ENCODE measurements around the gene DARS2.
"Not testable (repeated sequence)": the region's sequence is repeated elsewhere in the genome, so short reads cannot be mapped to it uniquely, and the experiment has no call there.

Gene DARS2

GRCh38 chr1:173861731-173862145 lies 37.3 kb downstream of the DARS2 start:
- DNase-seq (ENCODE audit: low read depth in 2 of 2) = peak in 1 of 2 donors; percentile 15

- peak in 1 of 2 donors; percentile 25 for DNase-seq (ENCODE audit: low read depth in 2 of 2)
Observed at GRCh38 chr1:173862146-173862768, 37.8 kb downstream of the DARS2 start.

GRCh38 chr1:173862769-173863223 lies 38.3 kb downstream of the DARS2 start:
- no peak for DNase-seq (ENCODE audit: low read depth in 2 of 2)

GRCh38 chr1:173863224-173864161 lies 39.0 kb downstream of the DARS2 start:
- no peak for DNase-seq (ENCODE audit: low read depth in 2 of 2)

GRCh38 chr1:173864179-173864867 lies 39.9 kb downstream of the DARS2 start:
- no peak for DNase-seq (ENCODE audit: low read depth in 2 of 2)

- DNase-seq (ENCODE audit: low read depth in 2 of 2) = no peak
Observed at GRCh38 chr1:173865468-173866164, 41.1 kb downstream of the DARS2 start.

GRCh38 chr1:173866413-173867115 lies 42.1 kb downstream of the DARS2 start:
- DNase-seq (ENCODE audit: low read depth in 2 of 2) = no peak

GRCh38 chr1:173867141-173867752 lies 42.8 kb downstream of the DARS2 start:
- peak in 1 of 2 donors; percentile 28 for DNase-seq (ENCODE audit: low read depth in 2 of 2)

- DNase-seq (ENCODE audit: low read depth in 2 of 2) = peak; percentile 98 to 99
Observed at GRCh38 chr1:173867753-173868265, 43.3 kb downstream of the DARS2 start, which contains the start of gene GAS5. TSS of gene GAS5 (minus strand) at chr1:173867989.

- peak; percentile 93 for DNase-seq (ENCODE audit: low read depth in 2 of 2)
Observed at GRCh38 chr1:173868266-173869020, 44.0 kb downstream of the DARS2 start, which contains the start of gene ZBTB37. TSS of gene ZBTB37 (plus strand) at chr1:173868380. CDS start at chr1:173870226, 1,846 bp downstream.

- DNase-seq (ENCODE audit: low read depth in 2 of 2) = no peak
Observed at GRCh38 chr1:173869021-173869359, 44.5 kb downstream of the DARS2 start.

GRCh38 chr1:173870252-173871075 lies 46.0 kb downstream of the DARS2 start:
- DNase-seq (ENCODE audit: low read depth in 2 of 2) = no peak

GRCh38 chr1:173871091-173871490 lies 46.6 kb downstream of the DARS2 start:
- no peak for DNase-seq (ENCODE audit: low read depth in 2 of 2)

- no peak for DNase-seq (ENCODE audit: low read depth in 2 of 2)
Observed at GRCh38 chr1:173871500-173871899, 47.0 kb downstream of the DARS2 start.

- no peak for DNase-seq (ENCODE audit: low read depth in 2 of 2)
Observed at GRCh38 chr1:173876732-173877131, 52.3 kb downstream of the DARS2 start.

- no peak for DNase-seq (ENCODE audit: low read depth in 2 of 2)
Observed at GRCh38 chr1:173878251-173878650, 53.8 kb downstream of the DARS2 start.

- not testable (repeated sequence) for DNase-seq (ENCODE audit: low read depth in 2 of 2)
Observed at GRCh38 chr1:173881117-173881516, 56.6 kb downstream of the DARS2 start.

- DNase-seq (ENCODE audit: low read depth in 2 of 2) = no peak
Observed at GRCh38 chr1:173884701-173885100, 60.2 kb downstream of the DARS2 start.
